ELF-1 (cell line): ENCODE results near the gene CYP4F2.
"Not testable (repeated sequence)": the region's sequence is repeated elsewhere in the genome, so short reads cannot be mapped to it uniquely, and the experiment has no call there.

Source experiments
- DNase-seq: peaks from one replicate; pipeline ENCODE4 v3.0.0-alpha.2; 2016; ENCODE audit warnings: low read depth, low spot score

The CYP4F2 gene

GRCh38 chr19:15850385-15850784, 47.5 kb downstream of the CYP4F2 start:
- no peak for DNase-seq

GRCh38 chr19:15846923-15847322, 51.0 kb downstream of the CYP4F2 start:
- DNase-seq, result no peak

GRCh38 chr19:15843894-15844222, 54.0 kb downstream of the CYP4F2 start:
- DNase-seq, result not testable (repeated sequence)

GRCh38 chr19:15843203-15843893, 54.5 kb downstream of the CYP4F2 start:
- no peak for DNase-seq

- no peak for DNase-seq
Measured at GRCh38 chr19:15841875-15842569, 55.9 kb downstream of the CYP4F2 start.

GRCh38 chr19:15840833-15841232, 57.0 kb downstream of the CYP4F2 start:
- DNase-seq, result no peak

- not testable (repeated sequence) for DNase-seq
Measured at GRCh38 chr19:15839888-15840287, 58.0 kb downstream of the CYP4F2 start.

- DNase-seq, result no peak
Measured at GRCh38 chr19:15838351-15838750, 59.5 kb downstream of the CYP4F2 start.

- no peak for DNase-seq
Measured at GRCh38 chr19:15837221-15837731, 60.6 kb downstream of the CYP4F2 start.

GRCh38 chr19:15836330-15837220, 61.3 kb downstream of the CYP4F2 start:
- DNase-seq, result peak; percentile 44

- DNase-seq, result not testable (repeated sequence)
Measured at GRCh38 chr19:15835565-15836329, 62.1 kb downstream of the CYP4F2 start.

GRCh38 chr19:15834232-15834631, 63.6 kb downstream of the CYP4F2 start:
- DNase-seq, result not testable (repeated sequence)

GRCh38 chr19:15831626-15832025, 66.2 kb downstream of the CYP4F2 start:
- DNase-seq, result no peak

- no peak for DNase-seq
Measured at GRCh38 chr19:15829786-15830185, 68.1 kb downstream of the CYP4F2 start.

- DNase-seq, result no peak
Measured at GRCh38 chr19:15829306-15829698, 68.6 kb downstream of the CYP4F2 start.

- peak; percentile 1 for DNase-seq
Measured at GRCh38 chr19:15828611-15829305, 69.1 kb downstream of the CYP4F2 start.

- peak; percentile 1 for DNase-seq
Measured at GRCh38 chr19:15828121-15828610, 69.7 kb downstream of the CYP4F2 start.
